Ectodermal cell (in vitro differentiated cells): ENCODE measurements around the gene SLC30A10.
"Not testable (repeated sequence)": the region's sequence is repeated elsewhere in the genome, so short reads cannot be mapped to it uniquely, and the experiment has no call there.

Experiments
- H3K27ac ChIP-seq: 2 replicates; pipeline ENCODE4 v1.7.0; 2013; ENCODE audit warnings: mild to moderate bottlenecking, low read depth, low read length; ENCODE audit not compliant: insufficient read depth, poor library complexity, severe bottlenecking
- H3K27me3 ChIP-seq: 2 replicates; pipeline ENCODE4 v1.7.0; 2013; ENCODE audit warnings: mild to moderate bottlenecking, low read length; ENCODE audit not compliant: insufficient read depth, control insufficient read depth, poor library complexity, severe bottlenecking
- H3K36me3 ChIP-seq: one replicate; pipeline ENCODE4 v1.7.0; 2013; ENCODE audit warnings: low read length; ENCODE audit not compliant: control insufficient read depth, insufficient read depth
- H3K4me1 ChIP-seq: one replicate; pipeline ENCODE4 v1.7.0; 2013; ENCODE audit warnings: low read length; ENCODE audit not compliant: control insufficient read depth, insufficient read depth
- H3K4me3 ChIP-seq: 2 replicates; pipeline ENCODE4 v1.7.0; 2013; ENCODE audit warnings: low read depth, low read length, control low read depth; ENCODE audit not compliant: insufficient read depth
- H3K9me3 ChIP-seq: 2 replicates; pipeline ENCODE4 v1.7.0; 2013; ENCODE audit warnings: mild to moderate bottlenecking, low read length, moderate library complexity; ENCODE audit not compliant: control insufficient read depth
- WGBS, 2 experiments: methylation state at CpG; one replicate each; pipeline ENCODE4 v1.1.7; 2013; ENCODE audit warnings: missing lambda C conversion rate in 2 of 2; 5-methylcytosine and 5-hydroxymethylcytosine counted together

The SLC30A10 gene

DNA sequence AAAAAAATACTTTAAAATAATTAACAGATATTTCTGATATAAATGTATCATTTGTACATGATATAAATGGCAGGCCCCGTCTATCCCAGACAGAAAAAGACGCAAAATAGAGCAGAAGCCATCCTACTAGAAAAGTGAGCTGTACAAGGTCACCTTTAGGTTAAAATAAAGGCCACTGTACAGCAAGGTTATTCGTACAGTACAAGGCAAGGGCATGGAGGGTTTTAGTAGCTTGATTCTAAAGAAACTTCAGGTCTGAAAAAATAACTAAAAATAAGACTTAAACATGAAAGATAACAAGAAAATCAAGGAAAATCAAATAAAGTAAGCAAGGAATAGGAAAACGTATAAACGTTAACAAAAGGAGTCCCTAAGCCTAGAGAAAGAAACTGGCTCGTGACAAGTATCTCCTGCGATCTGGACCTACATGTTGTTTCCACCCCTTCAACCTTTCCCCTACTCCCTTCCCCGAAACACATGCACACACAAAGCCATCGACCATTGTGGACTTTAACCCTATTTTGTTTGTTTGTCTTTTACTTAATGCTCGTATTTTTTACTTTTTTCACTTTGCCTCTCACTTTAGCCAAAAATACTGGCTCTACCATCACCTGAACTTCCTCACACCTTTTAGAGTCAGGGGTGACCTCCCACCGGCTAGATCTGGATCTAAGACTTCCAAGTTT lies 26.5 kb upstream of the SLC30A10 start:
- WGBS, 2 experiments = 92 to 93% methylated on average over 11 of the region's 11 CpGs
- no peak overlapping the region for H3K4me3 ChIP-seq
- H3K36me3 ChIP-seq = no peaks in the 10 kb centered on the region
- no peaks in the 10 kb centered on the region for H3K4me1 ChIP-seq
- H3K27me3 ChIP-seq = no peaks in the 10 kb centered on the region
- H3K9me3 ChIP-seq = no peaks in the 10 kb centered on the region
- no peak overlapping the region for H3K27ac ChIP-seq

DNA sequence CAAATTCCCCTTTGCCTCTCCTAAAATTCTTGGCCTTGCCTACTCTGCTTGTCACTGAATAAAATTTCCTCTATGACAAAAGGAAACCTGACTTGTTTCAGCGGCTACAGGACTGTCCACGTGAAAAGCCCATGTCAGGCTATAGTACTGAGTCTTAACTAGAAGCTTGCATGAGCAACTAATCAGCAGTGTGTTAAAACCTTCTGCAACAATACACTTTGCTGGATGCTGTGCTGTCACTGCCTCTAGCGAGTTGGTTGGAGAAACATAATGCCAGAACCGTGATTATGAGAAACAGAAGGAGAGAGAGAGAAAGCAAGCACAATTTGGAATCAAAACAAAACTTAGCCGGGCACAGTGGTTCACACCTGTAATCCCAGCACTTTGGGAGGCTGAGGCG lies 25.7 kb upstream of the SLC30A10 start:
- WGBS, 2 experiments = 91% methylated on average over 6 of the region's 6 CpGs

DNA sequence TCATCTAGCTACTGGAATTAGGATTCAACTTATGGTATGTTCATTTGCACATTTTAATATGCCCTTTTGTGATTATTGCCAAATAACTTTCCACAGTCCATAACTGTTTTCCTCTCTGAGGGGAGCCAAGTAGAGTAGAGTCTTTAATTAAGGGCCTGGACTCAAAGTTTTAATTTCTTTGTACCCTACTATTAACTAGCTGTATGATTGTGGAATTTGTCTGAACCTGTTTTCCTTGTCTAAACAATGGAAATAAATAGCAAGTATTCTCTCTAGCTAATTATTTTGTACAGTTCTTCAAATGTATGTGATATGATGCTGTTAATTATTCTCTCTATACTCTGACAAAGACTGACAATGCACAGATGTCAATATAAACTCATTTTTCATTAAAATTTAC lies 24.0 kb upstream of the SLC30A10 start:
- Histone ChIP-seq H3K9me3 (no peaks in the 10 kb centered on the region), H3K36me3 (no peaks in the 10 kb centered on the region), H3K27me3 (no peaks in the 10 kb centered on the region), H3K4me3 (no peak overlapping the region), H3K27ac (no peak overlapping the region), H3K4me1 (no peaks in the 10 kb centered on the region)

More for the DNA sequence above, 25.7 kb upstream of the SLC30A10 start:
- H3K27me3 ChIP-seq = no peaks in the 10 kb centered on the region
- H3K4me3 ChIP-seq = no peak overlapping the region
- H3K36me3 ChIP-seq = no peaks in the 10 kb centered on the region
- no peak overlapping the region for H3K27ac ChIP-seq
- no peaks in the 10 kb centered on the region for H3K9me3 ChIP-seq
- no peaks in the 10 kb centered on the region for H3K4me1 ChIP-seq

DNA sequence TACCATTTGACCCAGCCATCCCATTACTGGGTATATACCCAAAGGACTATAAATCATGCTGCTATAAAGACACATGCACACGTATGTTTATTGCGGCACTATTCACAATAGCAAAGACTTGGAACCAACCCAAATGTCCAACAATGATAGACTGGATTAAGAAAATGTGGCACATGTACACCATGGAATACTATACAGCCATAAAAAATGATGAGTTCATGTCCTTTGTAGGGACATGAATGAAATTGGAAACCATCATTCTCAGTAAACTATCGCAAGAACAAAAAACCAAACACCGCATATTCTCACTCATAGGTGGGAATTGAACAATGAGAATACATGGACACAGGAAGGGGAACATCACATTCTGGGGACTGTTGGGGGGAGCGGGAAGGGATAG lies 20.9 kb upstream of the SLC30A10 start:
- H3K36me3 ChIP-seq, H3K9me3 ChIP-seq, H3K4me3 ChIP-seq, H3K27me3 ChIP-seq, H3K27ac ChIP-seq, H3K4me1 ChIP-seq: not testable (repeated sequence)
- WGBS, 2 experiments = 96 to 100% methylated on average over 1 to 2 of the region's 5 CpGs

DNA sequence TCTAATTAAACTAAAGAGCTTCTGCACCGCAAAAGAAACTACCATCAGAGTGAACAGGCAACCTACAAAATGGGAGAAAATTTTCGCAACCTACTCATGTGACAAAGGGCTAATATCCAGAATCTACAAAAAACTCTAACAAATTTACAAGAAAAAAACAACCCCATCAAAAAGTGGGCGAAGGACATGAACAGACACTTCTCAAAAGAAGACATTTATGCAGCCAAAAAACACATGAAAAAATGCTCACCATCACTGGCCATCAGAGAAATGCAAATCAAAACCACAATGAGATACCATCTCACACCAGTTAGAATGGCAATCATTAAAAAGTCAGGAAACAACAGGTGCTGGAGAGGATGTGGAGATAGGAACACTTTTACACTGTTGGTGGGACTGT lies 20.4 kb upstream of the SLC30A10 start:
- not testable (repeated sequence) for H3K36me3 ChIP-seq, H3K4me3 ChIP-seq, H3K9me3 ChIP-seq, H3K27me3 ChIP-seq, H3K27ac ChIP-seq, H3K4me1 ChIP-seq
- 83 to 93% methylated on average over 3 of the region's 3 CpGs for WGBS, 2 experiments

DNA sequence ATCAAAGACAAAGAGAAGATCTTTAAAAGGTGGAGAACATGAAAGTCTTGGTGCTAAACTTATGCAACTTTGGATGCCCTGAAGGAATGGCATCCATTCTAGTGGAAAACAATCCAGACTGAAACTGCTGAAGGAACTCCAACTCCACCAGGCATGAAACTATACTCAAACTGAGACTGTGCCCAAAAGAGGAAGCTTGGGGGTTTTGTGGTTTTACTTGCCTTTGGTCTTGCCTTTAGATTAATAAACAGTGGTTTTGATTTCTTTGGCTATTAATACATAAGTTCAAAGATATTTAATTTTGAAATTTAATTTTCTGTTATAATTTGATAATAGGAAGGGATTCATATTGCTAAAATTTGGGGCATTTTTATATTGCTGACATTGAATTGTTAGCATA lies 17.4 kb upstream of the SLC30A10 start:
- Histone ChIP-seq H3K4me3 (no peak overlapping the region), H3K27me3 (no peaks in the 10 kb centered on the region), H3K4me1 (no peaks in the 10 kb centered on the region), H3K27ac (no peak overlapping the region), H3K36me3 (no peaks in the 10 kb centered on the region), H3K9me3 (no peaks in the 10 kb centered on the region)

DNA sequence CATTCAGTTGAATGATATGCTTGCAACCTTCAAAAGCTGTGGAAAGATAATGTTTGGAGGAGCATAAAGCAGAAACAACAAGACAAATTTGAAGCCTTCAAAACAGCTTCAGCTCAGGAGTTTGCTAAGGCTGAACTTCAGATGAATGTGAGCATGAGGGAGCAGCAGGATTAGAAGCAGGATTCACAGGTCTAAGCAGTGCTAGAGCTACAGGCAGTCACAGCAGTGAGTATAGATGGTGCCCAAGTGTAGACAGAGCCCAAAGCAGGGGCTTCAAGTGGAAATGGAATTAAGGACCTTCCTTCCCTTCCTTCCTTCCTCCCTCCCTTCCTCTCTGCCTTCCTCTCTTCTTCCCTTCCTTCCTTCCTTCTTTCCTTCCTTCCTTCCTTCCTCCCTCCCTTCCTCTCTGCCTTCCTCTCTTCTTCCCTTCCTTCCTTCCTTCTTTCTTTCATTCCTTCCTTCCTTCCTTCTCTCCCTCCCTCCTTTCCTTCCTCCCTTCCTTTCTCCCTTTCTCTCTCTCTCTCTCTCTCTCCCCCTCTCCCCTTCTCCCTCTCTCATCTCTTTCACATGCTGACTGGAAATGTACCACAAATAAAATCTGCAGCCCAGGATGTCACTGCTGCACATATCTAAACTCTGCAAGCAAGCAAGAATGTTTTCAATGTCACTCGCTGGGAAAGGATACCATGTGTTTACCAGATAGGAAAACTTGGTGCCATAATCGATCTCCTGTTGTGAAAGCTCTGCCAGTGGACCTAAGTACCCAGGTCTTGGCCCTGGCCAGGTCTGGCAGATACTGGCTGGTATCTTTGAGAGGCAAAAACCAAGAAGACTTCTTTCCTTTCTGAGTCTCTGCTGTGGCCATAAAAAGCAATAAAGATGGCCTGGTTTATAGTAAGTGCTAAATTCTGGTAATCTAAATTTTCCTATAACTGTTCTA lies 13.1 kb upstream of the SLC30A10 start:
- Histone ChIP-seq H3K27me3 (no peaks in the 10 kb centered on the region), H3K9me3 (no peaks in the 10 kb centered on the region), H3K4me3 (no peak overlapping the region), H3K36me3 (no peaks in the 10 kb centered on the region), H3K27ac (no peak overlapping the region), H3K4me1 (no peaks in the 10 kb centered on the region)
- 90 to 97% methylated on average over 2 of the region's 2 CpGs for WGBS, 2 experiments

DNA sequence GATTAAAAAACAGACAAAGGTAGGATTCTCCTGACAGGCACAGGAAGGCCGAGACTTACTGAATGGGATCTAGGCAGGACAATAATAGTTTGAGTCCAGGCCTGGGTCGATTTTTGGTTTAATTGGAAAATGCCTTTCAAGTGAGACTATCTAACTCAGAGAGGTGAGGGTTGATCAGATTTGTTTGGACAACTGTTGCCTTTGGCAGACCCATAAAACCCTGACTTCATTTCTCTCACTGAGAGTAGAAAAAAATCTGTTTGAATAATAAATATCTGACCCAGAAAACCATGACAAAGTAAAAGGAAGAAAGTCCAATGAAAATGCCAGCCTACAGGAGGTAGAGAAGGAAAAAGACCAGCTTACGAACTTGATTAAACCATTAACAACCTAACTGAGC lies 12.3 kb upstream of the SLC30A10 start:
- Histone ChIP-seq H3K27ac (no peak overlapping the region), H3K36me3 (no peaks in the 10 kb centered on the region), H3K4me3 (no peak overlapping the region), H3K9me3 (no peaks in the 10 kb centered on the region), H3K4me1 (no peaks in the 10 kb centered on the region), H3K27me3 (no peaks in the 10 kb centered on the region)
- WGBS, 2 experiments = 79 to 86% methylated on average over 3 of the region's 3 CpGs

DNA sequence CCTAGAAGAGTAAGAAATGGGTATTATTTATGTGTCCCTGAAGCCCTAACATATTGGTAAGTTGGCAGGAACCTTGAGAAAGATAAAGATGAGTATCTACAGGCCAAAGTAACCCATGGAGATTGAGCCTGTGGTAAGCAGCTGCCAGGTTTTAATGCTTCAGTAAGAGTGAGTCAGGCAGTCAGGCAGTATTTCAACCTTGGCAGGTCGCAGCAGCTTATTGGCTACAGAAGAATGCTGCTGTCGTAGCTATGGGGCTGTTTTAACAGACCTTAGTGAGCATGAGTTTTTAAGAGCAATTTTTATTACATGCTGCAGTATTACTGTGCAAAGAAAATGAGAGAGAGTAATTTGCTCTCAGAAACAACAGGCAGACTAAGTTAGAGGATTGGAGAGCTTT lies 10.3 kb upstream of the SLC30A10 start:
- no peak overlapping the region for H3K27ac ChIP-seq
- WGBS, 2 experiments = 70 to 82% methylated on average over 2 of the region's 2 CpGs

DNA sequence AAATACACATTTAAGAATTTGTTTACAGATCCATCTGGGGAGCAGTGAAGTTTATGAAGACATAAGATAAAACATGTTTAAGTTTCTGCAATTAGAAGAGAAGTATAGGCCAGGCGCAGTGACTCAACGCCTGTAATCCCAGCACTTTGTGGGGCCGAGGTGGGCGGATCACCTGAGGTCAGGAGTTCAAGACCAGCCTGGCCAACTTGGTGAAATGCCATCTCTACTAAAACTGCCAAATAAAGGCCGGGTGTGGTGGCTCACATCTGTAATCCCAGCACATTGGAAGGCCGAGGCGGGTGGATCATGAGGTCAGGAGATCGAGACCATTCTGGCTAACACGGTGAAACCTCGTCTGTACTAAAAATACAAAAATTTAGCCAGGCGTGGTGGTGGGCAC lies 5.4 kb upstream of the SLC30A10 start:
- H3K36me3 ChIP-seq, H3K9me3 ChIP-seq, H3K27ac ChIP-seq, H3K4me1 ChIP-seq, H3K27me3 ChIP-seq, H3K4me3 ChIP-seq: not testable (repeated sequence)
- 91 to 97% methylated on average over 11 of the region's 11 CpGs for WGBS, 2 experiments

More for the DNA sequence above, 10.3 kb upstream of the SLC30A10 start:
- Histone ChIP-seq H3K9me3 (no peaks in the 10 kb centered on the region), H3K36me3 (no peaks in the 10 kb centered on the region), H3K4me3 (no peak overlapping the region), H3K27me3 (no peaks in the 10 kb centered on the region), H3K4me1 (no peaks in the 10 kb centered on the region)
